Fibroblast of lung (primary cell): Measurements from ENCODE around the gene MAP3K6.

ENCODE experiments used
- CTCF ChIP-seq, 2 donors: IDR thresholded peaks in 1 of 2; conservative IDR thresholded peaks in 1 of 2; 1 replicate in 1 of 2; 2 replicates in 1 of 2; pipeline ENCODE4 v1.5.1; 2011 to 2012; ENCODE audit warnings: low read length in 2 of 2, control low read depth in 1 of 2, inconsistent platforms in 1 of 2, low read depth in 1 of 2, mild to moderate bottlenecking in 1 of 2
- EZH2 ChIP-seq: IDR thresholded peaks from 2 replicates; pipeline ENCODE4 v1.5.1; 2012; ENCODE audit warnings: low read length, control low read depth, mild to moderate bottlenecking; ENCODE audit errors: missing control alignments

- TF ChIP-seq CTCF (conservative IDR thresholded peaks at IDR 0.05 in 1 of 2, IDR thresholded peaks at IDR 0.05 in 1 of 2; ENCODE audit: low read depth in 1 of 2, low read length in 2 of 2) (peak in 1 of 2 donors; percentile 31), EZH2 (no peak)
Observed at GRCh38 chr1:27372808-27373690, 6.3 kb upstream of the MAP3K6 start.
